TTC549 (cell line): ENCODE results near the gene ZSWIM6.

Source experiments
- FAIRE-seq: peaks from 2 replicates; lab custom pipeline; 2012; peaks lifted over from hg19 to GRCh38; lab: Jason Lieb, UNC

The ZSWIM6 gene

GRCh38 chr5:61486476-61486875, 154.4 kb downstream of the ZSWIM6 start:
- FAIRE-seq = no peak

- FAIRE-seq = no peak
These were observed 157.5 kb downstream of the ZSWIM6 start for GRCh38 chr5:61489574-61489973.

GRCh38 chr5:61491861-61492260, 159.8 kb downstream of the ZSWIM6 start:
- no peak for FAIRE-seq

GRCh38 chr5:61493973-61494372, 161.9 kb downstream of the ZSWIM6 start:
- no peak for FAIRE-seq

- no peak for FAIRE-seq
These were observed 164.4 kb downstream of the ZSWIM6 start for GRCh38 chr5:61496446-61496845.

- no peak for FAIRE-seq
These were observed 164.8 kb downstream of the ZSWIM6 start for GRCh38 chr5:61496860-61497259.

GRCh38 chr5:61498121-61498520, 166.1 kb downstream of the ZSWIM6 start:
- FAIRE-seq = no peak

GRCh38 chr5:61501971-61502370, 169.9 kb downstream of the ZSWIM6 start:
- FAIRE-seq = no peak

GRCh38 chr5:61504143-61504770, 172.2 kb downstream of the ZSWIM6 start:
- FAIRE-seq = no peak

- no peak for FAIRE-seq
These were observed 173.2 kb downstream of the ZSWIM6 start for GRCh38 chr5:61505281-61505680.

GRCh38 chr5:61507232-61507631, 175.2 kb downstream of the ZSWIM6 start:
- no peak for FAIRE-seq

GRCh38 chr5:61516946-61517345, 184.9 kb downstream of the ZSWIM6 start:
- no peak for FAIRE-seq

GRCh38 chr5:61519728-61520277, 187.7 kb downstream of the ZSWIM6 start:
- no peak for FAIRE-seq

- no peak for FAIRE-seq
These were observed 191.0 kb downstream of the ZSWIM6 start for GRCh38 chr5:61523073-61523472.

- no peak for FAIRE-seq
These were observed 191.9 kb downstream of the ZSWIM6 start for GRCh38 chr5:61523997-61524396.

- FAIRE-seq = no peak
These were observed 193.6 kb downstream of the ZSWIM6 start for GRCh38 chr5:61525512-61526206.

GRCh38 chr5:61526207-61526519, 194.1 kb downstream of the ZSWIM6 start:
- no peak for FAIRE-seq

- FAIRE-seq = no peak
These were observed 200.9 kb downstream of the ZSWIM6 start for GRCh38 chr5:61532983-61533382.

GRCh38 chr5:61534481-61535267, 202.6 kb downstream of the ZSWIM6 start:
- no peak for FAIRE-seq

- FAIRE-seq = no peak
These were observed 203.8 kb downstream of the ZSWIM6 start for GRCh38 chr5:61535828-61536227.

- FAIRE-seq = no peak
These were observed 204.9 kb downstream of the ZSWIM6 start for GRCh38 chr5:61536922-61537321.

- FAIRE-seq = no peak
These were observed 206.9 kb downstream of the ZSWIM6 start for GRCh38 chr5:61538722-61539501.
